Keratinocyte (primary cell): ENCODE results near the gene PEAR1.

Source experiments
- CTCF ChIP-seq, 3 experiments: IDR thresholded peaks in 1 of 3; conservative IDR thresholded peaks in 1 of 3; optimal IDR thresholded peaks in 1 of 3; 2 replicates in 2 of 3; 3 replicates in 1 of 3; pipeline versions ENCODE3 to v1.5.1; 2011; ENCODE audit warnings: low read length in 3 of 3, mild to moderate bottlenecking in 3 of 3, moderate library complexity in 2 of 3, control low read depth in 1 of 3, inconsistent platforms in 1 of 3; ENCODE audit not compliant: insufficient read depth in 2 of 3; ENCODE audit errors: extremely low read depth in 1 of 3
- EZH2 ChIP-seq: IDR thresholded peaks from one replicate; pipeline ENCODE4 v1.6.1; 2012; ENCODE audit warnings: inconsistent platforms, mild to moderate bottlenecking, low read length, moderate library complexity

GRCh38 chr1:156929596-156930238 lies 36.2 kb downstream of the PEAR1 start:
- TF ChIP-seq EZH2: no peak
- no peak for TF ChIP-seq CTCF (optimal IDR thresholded peaks at IDR 0.05 in 1 of 3, IDR thresholded peaks at IDR 0.05 in 1 of 3, conservative IDR thresholded peaks at IDR 0.05 in 1 of 3; ENCODE audit: extremely low read depth in 1 of 3, insufficient read depth in 2 of 3, low read length in 3 of 3)
